ENCODE data around the gene UTP3.
"Not testable (repeated sequence)": the region's sequence is repeated elsewhere in the genome, so short reads cannot be mapped to it uniquely, and the experiment has no call there.

Gene UTP3

DNA sequence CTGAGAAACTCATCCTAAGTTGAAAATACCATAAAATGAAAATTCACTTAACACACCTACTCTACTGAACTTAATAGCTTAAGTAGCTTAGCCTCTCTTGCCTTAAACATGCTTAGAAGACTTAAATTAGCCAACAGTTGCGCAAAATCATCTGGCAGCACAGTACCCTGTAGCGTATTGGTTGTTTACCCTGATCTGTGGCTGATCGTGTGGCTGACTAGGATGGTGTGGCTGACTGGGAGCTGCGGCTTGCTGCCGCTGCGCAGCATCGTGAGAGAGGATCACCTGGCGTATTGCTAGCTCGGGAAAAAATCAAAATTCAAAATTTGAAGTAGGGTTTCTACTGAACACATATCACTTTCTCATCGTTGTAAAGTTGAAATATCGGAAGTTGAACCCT, 39.8 kb downstream of the UTP3 start:
- TF ChIP-seq MYC (IDR thresholded peaks at IDR 0.05; ENCODE audit: low read depth, low read length) = no peak
- TF ChIP-seq, protein P1, sequence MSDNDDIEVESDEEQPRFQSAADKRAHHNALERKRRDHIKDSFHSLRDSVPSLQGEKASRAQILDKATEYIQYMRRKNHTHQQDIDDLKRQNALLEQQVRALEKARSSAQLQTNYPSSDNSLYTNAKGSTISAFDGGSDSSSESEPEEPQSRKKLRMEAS (IDR thresholded peaks at IDR 0.05; ENCODE audit: low read depth, low read length) = no peak
- no peak for TF ChIP-seq POLR2A (IDR thresholded peaks at IDR 0.05; ENCODE audit: extremely low read depth, insufficient read length)
- TF ChIP-seq, protein P2, sequence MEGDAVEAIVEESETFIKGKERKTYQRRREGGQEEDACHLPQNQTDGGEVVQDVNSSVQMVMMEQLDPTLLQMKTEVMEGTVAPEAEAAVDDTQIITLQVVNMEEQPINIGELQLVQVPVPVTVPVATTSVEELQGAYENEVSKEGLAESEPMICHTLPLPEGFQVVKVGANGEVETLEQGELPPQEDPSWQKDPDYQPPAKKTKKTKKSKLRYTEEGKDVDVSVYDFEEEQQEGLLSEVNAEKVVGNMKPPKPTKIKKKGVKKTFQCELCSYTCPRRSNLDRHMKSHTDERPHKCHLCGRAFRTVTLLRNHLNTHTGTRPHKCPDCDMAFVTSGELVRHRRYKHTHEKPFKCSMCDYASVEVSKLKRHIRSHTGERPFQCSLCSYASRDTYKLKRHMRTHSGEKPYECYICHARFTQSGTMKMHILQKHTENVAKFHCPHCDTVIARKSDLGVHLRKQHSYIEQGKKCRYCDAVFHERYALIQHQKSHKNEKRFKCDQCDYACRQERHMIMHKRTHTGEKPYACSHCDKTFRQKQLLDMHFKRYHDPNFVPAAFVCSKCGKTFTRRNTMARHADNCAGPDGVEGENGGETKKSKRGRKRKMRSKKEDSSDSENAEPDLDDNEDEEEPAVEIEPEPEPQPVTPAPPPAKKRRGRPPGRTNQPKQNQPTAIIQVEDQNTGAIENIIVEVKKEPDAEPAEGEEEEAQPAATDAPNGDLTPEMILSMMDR (IDR thresholded peaks at IDR 0.05; ENCODE audit: low read depth, low read length) = no peak
- peak; percentile 66 for DNase-seq (ENCODE audit: low read depth)
- H3K4me3 ChIP-seq (ENCODE audit: low read depth, low read length) = no peak overlapping the region

DNA sequence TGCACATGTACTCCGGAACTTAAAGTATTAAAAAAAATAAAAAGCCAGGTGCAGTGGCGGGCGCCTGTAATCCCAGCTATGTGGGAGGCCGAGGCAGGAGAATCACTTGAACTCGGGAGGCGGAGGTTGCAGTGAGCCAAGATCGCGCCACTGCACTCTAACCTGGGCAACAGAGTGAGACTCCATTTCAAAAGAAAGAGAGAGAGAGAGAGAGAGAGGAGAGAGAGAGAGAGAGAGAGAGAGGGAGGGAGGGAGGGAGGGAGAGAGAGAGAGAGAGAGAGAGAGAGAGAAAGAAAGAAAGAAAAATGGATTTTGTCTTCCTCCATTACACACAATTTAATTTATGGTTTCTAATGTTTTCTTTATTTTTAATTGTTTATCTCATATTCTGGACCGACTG, 44.5 kb downstream of the UTP3 start:
- DNase-seq (ENCODE audit: low read depth); H3K4me3 ChIP-seq (ENCODE audit: low read depth, low read length): not testable (repeated sequence)

DNA sequence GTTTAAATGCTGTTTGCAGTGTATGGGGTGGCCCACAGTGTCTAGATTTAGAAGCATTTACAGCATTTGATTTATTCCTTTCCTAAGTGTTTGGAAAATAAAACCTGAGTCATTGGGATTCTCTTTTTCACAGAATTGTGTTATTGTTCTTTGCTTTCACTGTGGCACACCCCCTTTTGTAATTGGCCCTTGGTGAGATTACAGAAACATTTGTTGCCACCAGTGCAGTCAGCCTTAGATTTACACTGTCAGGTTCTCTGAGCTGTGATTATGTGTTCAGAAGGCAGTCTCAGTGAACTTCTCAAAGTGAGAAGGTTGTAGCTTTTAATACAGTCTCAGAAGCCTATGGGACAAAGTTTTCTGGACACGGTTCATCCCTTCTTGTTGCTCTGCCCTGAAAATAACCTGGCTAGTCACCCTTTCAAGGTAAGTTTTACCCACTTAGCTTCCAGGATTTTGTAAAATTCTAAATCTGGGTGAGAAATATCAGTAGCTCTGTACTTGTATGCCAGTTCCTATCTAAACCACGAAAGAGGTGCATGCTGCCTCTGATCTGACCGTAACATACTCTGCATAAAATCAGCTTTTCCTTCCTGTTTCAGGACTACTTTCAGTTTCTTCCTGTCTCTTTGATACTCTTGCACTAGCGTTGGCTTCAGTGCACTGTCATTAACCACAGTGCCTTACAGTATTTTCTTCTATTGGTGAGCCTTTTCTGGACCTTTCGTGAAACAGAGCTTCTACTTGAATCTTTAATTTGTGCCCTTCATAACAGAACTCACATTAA, 46.0 kb downstream of the UTP3 start:
- DNase-seq (ENCODE audit: low read depth) = peak; percentile 81
- TF ChIP-seq, protein P1 (IDR thresholded peaks at IDR 0.05; ENCODE audit: low read depth, low read length) = no peak
- no peak for TF ChIP-seq POLR2A (IDR thresholded peaks at IDR 0.05; ENCODE audit: extremely low read depth, insufficient read length)
- TF ChIP-seq MYC (IDR thresholded peaks at IDR 0.05; ENCODE audit: low read depth, low read length) = no peak
- TF ChIP-seq, protein P2 (IDR thresholded peaks at IDR 0.05; ENCODE audit: low read depth, low read length) = no peak

DNA sequence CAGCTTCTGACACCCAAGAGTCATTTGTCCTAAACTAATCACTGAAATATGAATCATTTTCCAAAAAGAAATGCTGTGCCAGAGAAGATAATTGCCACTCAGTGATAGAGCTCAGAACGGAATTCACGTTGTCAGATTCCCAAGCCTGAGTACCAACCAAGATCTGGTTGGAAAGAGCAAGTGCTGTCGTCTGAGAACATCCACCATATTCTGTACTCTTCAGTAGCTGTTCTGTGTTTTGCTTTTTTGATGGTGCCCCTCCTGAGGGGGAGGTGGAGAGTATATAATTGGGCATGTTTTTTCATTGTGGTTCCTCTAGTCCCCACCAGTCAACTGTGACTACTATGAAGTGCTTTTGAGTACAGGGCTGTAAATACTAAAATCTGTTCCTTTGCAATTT, 46.6 kb downstream of the UTP3 start:
- DNase-seq (ENCODE audit: low read depth) = peak; percentile 31
- TF ChIP-seq, protein P2 (IDR thresholded peaks at IDR 0.05; ENCODE audit: low read depth, low read length) = no peak
- no peak for TF ChIP-seq POLR2A (IDR thresholded peaks at IDR 0.05; ENCODE audit: extremely low read depth, insufficient read length)
- TF ChIP-seq, protein P1 (IDR thresholded peaks at IDR 0.05; ENCODE audit: low read depth, low read length) = no peak
- no peak for TF ChIP-seq MYC (IDR thresholded peaks at IDR 0.05; ENCODE audit: low read depth, low read length)
- H3K4me3 ChIP-seq (ENCODE audit: low read depth, low read length) = peak overlapping the region; percentile 73

More for the DNA sequence above, 46.0 kb downstream of the UTP3 start:
- H3K4me3 ChIP-seq (ENCODE audit: low read depth, low read length) = peak overlapping the region; percentile 73

DNA sequence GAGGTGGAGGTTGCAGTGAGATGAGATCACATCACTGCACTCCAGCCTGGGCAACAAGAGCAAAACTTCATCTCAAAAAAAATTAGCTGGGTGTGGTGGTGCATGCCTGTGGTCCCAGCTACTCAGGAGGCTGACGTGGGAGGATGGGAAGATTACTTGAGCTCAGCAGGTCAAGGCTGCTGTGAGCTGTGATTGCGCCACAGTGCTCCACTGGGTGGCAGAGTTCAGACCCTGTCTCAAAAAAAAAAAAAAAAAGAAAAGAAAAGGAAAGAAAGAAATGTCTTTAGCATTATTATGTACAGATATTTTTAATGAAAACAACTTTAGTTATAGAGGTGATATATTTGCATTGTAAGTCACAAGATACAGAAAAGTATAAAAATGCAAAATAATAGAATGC, 47.6 kb downstream of the UTP3 start:
- TF ChIP-seq, protein P2 (IDR thresholded peaks at IDR 0.05; ENCODE audit: low read depth, low read length) = peak; percentile 15
- peak; percentile 84 for DNase-seq (ENCODE audit: low read depth)
- H3K4me3 ChIP-seq (ENCODE audit: low read depth, low read length) = not testable (repeated sequence)

DNA sequence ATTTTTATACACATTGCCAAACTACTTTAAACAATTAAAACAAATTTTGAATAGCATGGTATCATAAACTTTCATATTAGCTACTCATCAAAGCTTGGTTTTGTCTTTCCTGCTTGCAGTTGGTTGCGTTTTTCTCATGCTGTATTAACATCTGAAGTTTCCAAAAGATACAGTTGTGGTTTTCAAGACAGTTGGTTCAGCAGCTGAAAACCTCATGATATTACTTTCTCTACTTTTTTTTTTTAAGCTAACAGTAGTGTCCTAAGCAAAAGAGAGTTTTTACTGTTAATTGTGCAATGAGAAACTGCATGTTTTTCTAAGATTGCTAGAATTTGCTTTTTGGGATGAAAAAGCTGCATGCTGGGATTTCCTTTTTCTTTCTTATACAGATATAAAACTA, 48.7 kb downstream of the UTP3 start:
- TF ChIP-seq POLR2A (IDR thresholded peaks at IDR 0.05; ENCODE audit: extremely low read depth, insufficient read length) = no peak
- TF ChIP-seq MYC (IDR thresholded peaks at IDR 0.05; ENCODE audit: low read depth, low read length) = no peak
- TF ChIP-seq, protein P1 (IDR thresholded peaks at IDR 0.05; ENCODE audit: low read depth, low read length) = no peak
- peak; percentile 26 for DNase-seq (ENCODE audit: low read depth)
- H3K4me3 ChIP-seq (ENCODE audit: low read depth, low read length) = no peak overlapping the region

DNA sequence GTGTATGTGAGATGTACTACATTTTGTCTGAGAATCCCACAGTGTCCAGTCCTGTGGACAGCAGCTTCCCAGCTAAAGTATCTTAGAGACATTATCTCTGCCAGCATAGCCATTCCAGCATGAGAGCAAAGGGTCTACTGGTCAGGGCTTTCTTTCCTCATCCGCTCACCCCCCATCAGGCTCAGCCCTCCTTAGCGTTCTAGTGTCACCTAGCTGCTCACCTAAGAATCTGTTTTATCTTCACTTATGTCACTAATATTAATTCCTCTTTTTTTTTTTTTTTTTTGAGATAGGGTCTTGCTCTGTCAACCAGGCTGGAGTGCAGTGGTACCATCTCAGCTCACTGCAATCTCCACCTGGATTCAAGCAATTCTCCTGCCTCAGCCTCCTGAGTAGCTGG, 49.1 kb downstream of the UTP3 start:
- DNase-seq (ENCODE audit: low read depth) = peak; percentile 4
- TF ChIP-seq, protein P1 (IDR thresholded peaks at IDR 0.05; ENCODE audit: low read depth, low read length) = no peak
- TF ChIP-seq, protein P2 (IDR thresholded peaks at IDR 0.05; ENCODE audit: low read depth, low read length) = no peak
- no peak for TF ChIP-seq MYC (IDR thresholded peaks at IDR 0.05; ENCODE audit: low read depth, low read length)
- no peak for TF ChIP-seq POLR2A (IDR thresholded peaks at IDR 0.05; ENCODE audit: extremely low read depth, insufficient read length)
- H3K4me3 ChIP-seq (ENCODE audit: low read depth, low read length) = no peak overlapping the region

All from NB4 (cell line).